Measurements from ENCODE around the gene VANGL2. TPM values are rescaled to one million over a fixed set of nuclear protein-coding genes. Genes with fewer than 3 reads are reported as not detected.

The VANGL2 gene
- total and polyA plus RNA-seq, 2 of the 8 experiments (the other 6 are each of a cell fraction or from before 2014, with no cell fraction given), result 62.5 to 118 TPM

- Histone ChIP-seq H3K79me2 (ENCODE audit: control insufficient read depth in 1 of 2, insufficient read depth in 2 of 2, low read length in 2 of 2) (no peaks in the 10 kb centered on the region), H3K4me1 (replicated peaks in 1 of 4; ENCODE audit: control insufficient read depth in 3 of 4, insufficient read depth in 4 of 4, low read length in 3 of 4) (no peaks in the 10 kb centered on the region), H3K23ac (ENCODE audit: insufficient read length) (no peak overlapping the region), H2BK5ac (ENCODE audit: low read depth, low read length) (no peak overlapping the region), H2BK120ac (replicated peaks; ENCODE audit: low read depth, low read length) (no peak overlapping the region), H3K79me1 (ENCODE audit: low read depth, low read length) (no peaks in the 10 kb centered on the region), H2AK5ac (ENCODE audit: low read depth, low read length) (no peak overlapping the region), H3K9ac (replicated peaks in 1 of 4; ENCODE audit: extremely low read depth in 1 of 4, low read depth in 3 of 4, low read length in 3 of 4) (no peak overlapping the region), H4K20me1 (replicated peaks in 1 of 2; ENCODE audit: control insufficient read depth in 1 of 2, insufficient read depth in 2 of 2, low read length in 2 of 2) (peaks cover 0 to 3% of the 10 kb centered on the region in 2 experiments), H3K27me3 (replicated peaks in 1 of 4; ENCODE audit: control insufficient read depth in 3 of 4, extremely low read depth in 1 of 4, insufficient read depth in 3 of 4, low read length in 3 of 4) (no peaks in the 10 kb centered on the region), H3K14ac (ENCODE audit: insufficient read length) (no peak overlapping the region), H3K36me3 (ENCODE audit: control insufficient read depth in 2 of 4, insufficient read depth in 4 of 4, low read length in 3 of 4) (peaks cover 0 to 5% (median 4%) of the 10 kb centered on the region in 4 experiments; a peak in 6 of 8 replicates), H2AFZ (ENCODE audit: low read length) (no peak overlapping the region), H3K18ac (ENCODE audit: extremely low read depth, low read length) (no peak overlapping the region), H3K27ac (ENCODE audit: low read depth, low read length) (no peak overlapping the region), H2BK15ac (ENCODE audit: low read length) (no peak overlapping the region), H3K4me3 (ENCODE audit: extremely low read depth in 1 of 4, insufficient read depth in 2 of 4, low read depth in 3 of 4, low read length in 4 of 4) (no peak overlapping the region), H3K56ac (replicated peaks; ENCODE audit: insufficient read length, low read depth, low read length) (no peak overlapping the region), H4K91ac (replicated peaks; ENCODE audit: insufficient read length, low read length) (no peak overlapping the region), H4K8ac (ENCODE audit: extremely low read depth, insufficient read depth, low read length) (no peak overlapping the region), H2BK12ac (ENCODE audit: low read depth, low read length) (no peak overlapping the region), H3K4ac (replicated peaks; ENCODE audit: insufficient read length, low read depth, low read length) (no peak overlapping the region), H4K5ac (ENCODE audit: insufficient read length, low read depth, low read length) (no peak overlapping the region), H3K23me2 (ENCODE audit: low read depth, low read length) (no peaks in the 10 kb centered on the region; the same call in 1 of the 2 replicates), H2BK20ac (ENCODE audit: low read length) (no peak overlapping the region), H3K4me2 (ENCODE audit: insufficient read depth in 1 of 2, low read depth in 2 of 2, low read length in 2 of 2) (no peak overlapping the region), H3K9me3 (ENCODE audit: insufficient read depth in 2 of 2, low read depth in 1 of 2, low read length in 1 of 2) (no peaks in the 10 kb centered on the region)
- no peak for FAIRE-seq
- ChIA-PET CTCF (ENCODE audit: partially characterized antibody) (interaction anchor here (0.5 to 5.6 kb wide), 8 partner anchors 17 to 539 kb away, joined by 3 to 67 read pairs (median 3); no protein-coding TSS in a partner anchor), POLR2A (ENCODE audit: partially characterized antibody) (no interaction called here)
- DNase-seq (ENCODE audit: low read depth in 1 of 2, low spot score in 2 of 2), result no peak
- 96% methylated on average over 5 of the region's 5 CpGs; no CpG with 5 or more reads in 1 of the 2 experiments for WGBS, 2 experiments (ENCODE audit: extremely low coverage in 1 of 2, insufficient coverage in 1 of 2, insufficient read length in 1 of 2, insufficient replicate concordance in 2 of 2, low coverage in 1 of 2, low lambda C conversion rate in 2 of 2, missing lambda C conversion rate in 1 of 2)
These were observed 30.6 kb downstream of the VANGL2 start for GRCh38 chr1:160431006-160431405.
